Parathyroid adenoma (tissue), 2 donors: ENCODE measurements around the gene ZNF408.

Experiments
- H2AFZ ChIP-seq: fragments of 300-600 bp; sonication (generic); one replicate; pipeline ENCODE4 v1.7.0; 2017; ENCODE audit warnings: antibody characterized with exemption, mild to moderate bottlenecking
- H3K27ac ChIP-seq: fragments of 300-600 bp; sonication (generic); one replicate; pipeline ENCODE4 v1.7.0; 2017
- H3K27me3 ChIP-seq: fragments of 300-600 bp; sonication (generic); one replicate; pipeline ENCODE4 v1.7.0; 2017; ENCODE audit warnings: low read length; ENCODE audit not compliant: control insufficient read depth, insufficient read depth
- H3K36me3 ChIP-seq: fragments of 300-600 bp; sonication (generic); one replicate; pipeline ENCODE4 v1.7.0; 2017; ENCODE audit warnings: low read length; ENCODE audit not compliant: control insufficient read depth, insufficient read depth
- H3K4me1 ChIP-seq: fragments of 300-600 bp; sonication (generic); one replicate; pipeline ENCODE4 v1.7.0; 2017; ENCODE audit warnings: control low read depth
- H3K4me2 ChIP-seq: fragments of 300-600 bp; sonication (generic); one replicate; pipeline ENCODE4 v1.7.0; 2017; ENCODE audit warnings: low read length
- H3K4me3 ChIP-seq: fragments of 300-600 bp; sonication (generic); one replicate; pipeline ENCODE4 v1.7.0; 2017; ENCODE audit warnings: low read depth, low read length
- H3K79me2 ChIP-seq: fragments of 300-600 bp; sonication (generic); one replicate; pipeline ENCODE4 v1.7.0; 2017; ENCODE audit warnings: control low read depth
- H3K9ac ChIP-seq: fragments of 300-600 bp; sonication (generic); one replicate; pipeline ENCODE4 v1.7.0; 2017; ENCODE audit warnings: mild to moderate bottlenecking
- H3K9me3 ChIP-seq: fragments of 300-600 bp; sonication (generic); one replicate; pipeline ENCODE4 v1.7.0; 2017; ENCODE audit warnings: low read length; ENCODE audit not compliant: control insufficient read depth
- CTCF ChIP-seq: fragments of 300-600 bp; sonication (generic); IDR thresholded peaks from one replicate; pipeline ENCODE4 v1.7.0; 2017; ENCODE audit warnings: antibody characterized with exemption, mild to moderate bottlenecking
- donor health status: primary hyperparathyroidism.

ZNF408 gene

GRCh38 chr11:46686886-46687795, 13.7 kb upstream of the ZNF408 start:
- H3K4me1 ChIP-seq, result no peaks in the 10 kb centered on the region
- no peak overlapping the region for H3K9ac ChIP-seq
- H3K79me2 ChIP-seq, result no peaks in the 10 kb centered on the region
- no peak overlapping the region for H3K4me3 ChIP-seq
- H2AFZ ChIP-seq, result no peak overlapping the region
- TF ChIP-seq CTCF, result no peak
- H3K9me3 ChIP-seq, result no peaks in the 10 kb centered on the region
- no peak overlapping the region for H3K4me2 ChIP-seq
- H3K27me3 ChIP-seq, result no peaks in the 10 kb centered on the region
- no peak overlapping the region for H3K27ac ChIP-seq
- no peaks in the 10 kb centered on the region for H3K36me3 ChIP-seq

GRCh38 chr11:46690702-46691101, 10.1 kb upstream of the ZNF408 start:
- Histone ChIP-seq H3K27me3 (no peaks in the 10 kb centered on the region), H3K4me2 (no peak overlapping the region), H3K9ac (no peak overlapping the region), H2AFZ (no peak overlapping the region), H3K9me3 (no peaks in the 10 kb centered on the region), H3K27ac (no peak overlapping the region), H3K4me1 (no peaks in the 10 kb centered on the region), H3K36me3 (no peaks in the 10 kb centered on the region), H3K79me2 (no peaks in the 10 kb centered on the region), H3K4me3 (no peak overlapping the region)
- no peak for TF ChIP-seq CTCF

GRCh38 chr11:46692450-46692849, 8.4 kb upstream of the ZNF408 start:
- no peaks in the 10 kb centered on the region for H3K36me3 ChIP-seq
- no peaks in the 10 kb centered on the region for H3K79me2 ChIP-seq
- no peak overlapping the region for H3K27ac ChIP-seq
- H3K4me1 ChIP-seq, result no peaks in the 10 kb centered on the region
- no peak overlapping the region for H2AFZ ChIP-seq
- no peak overlapping the region for H3K9ac ChIP-seq
- no peak overlapping the region for H3K4me2 ChIP-seq
- H3K27me3 ChIP-seq, result no peaks in the 10 kb centered on the region
- TF ChIP-seq CTCF, result no peak
- no peak overlapping the region for H3K4me3 ChIP-seq
- no peaks in the 10 kb centered on the region for H3K9me3 ChIP-seq

- Histone ChIP-seq H3K4me1 (no peaks in the 10 kb centered on the region), H3K79me2 (no peaks in the 10 kb centered on the region), H2AFZ (no peak overlapping the region), H3K9ac (no peak overlapping the region), H3K9me3 (no peaks in the 10 kb centered on the region), H3K4me3 (no peak overlapping the region), H3K36me3 (no peaks in the 10 kb centered on the region), H3K4me2 (no peak overlapping the region), H3K27ac (no peak overlapping the region), H3K27me3 (no peaks in the 10 kb centered on the region)
- no peak for TF ChIP-seq CTCF
Measured at GRCh38 chr11:46693597-46694012, 7.2 kb upstream of the ZNF408 start.

- Histone ChIP-seq H3K9me3 (no peaks in the 10 kb centered on the region), H3K36me3 (no peaks in the 10 kb centered on the region), H3K27ac (no peak overlapping the region), H2AFZ (no peak overlapping the region), H3K9ac (no peak overlapping the region), H3K4me1 (no peaks in the 10 kb centered on the region), H3K4me2 (no peak overlapping the region), H3K27me3 (no peaks in the 10 kb centered on the region), H3K4me3 (no peak overlapping the region), H3K79me2 (no peaks in the 10 kb centered on the region)
- TF ChIP-seq CTCF, result no peak
Measured at GRCh38 chr11:46694072-46694471, 6.8 kb upstream of the ZNF408 start.
